Measurements from ENCODE around the gene DOCK2.

Gene DOCK2

GRCh38 chr5:169938439-169938838 lies 301.4 kb downstream of the DOCK2 start:
- no peak overlapping the region for H3K27ac ChIP-seq (ENCODE audit: low read depth, low read length)
- no peak overlapping the region for H3K4me2 ChIP-seq (ENCODE audit: low read depth, low read length, poor library complexity, severe bottlenecking)
- TF ChIP-seq EZH2phosphoT487 (conservative IDR thresholded peaks at IDR 0.05; ENCODE audit: low read length) (no peak), CTCF (IDR thresholded peaks at IDR 0.05; ENCODE audit: insufficient read depth, low read length, poor library complexity, severe bottlenecking) (no peak)
- H3K4me3 ChIP-seq (ENCODE audit: insufficient read depth, low read length, poor library complexity, severe bottlenecking) = no peak overlapping the region
- H3K79me2 ChIP-seq (ENCODE audit: insufficient read depth, low read length) = no peaks in the 10 kb centered on the region
- H3K9me3 ChIP-seq (ENCODE audit: insufficient read depth, low read length) = no peaks in the 10 kb centered on the region
- no peaks in the 10 kb centered on the region for H3K9me2 ChIP-seq (replicated peaks; ENCODE audit: insufficient read depth, low read length)
- H3K9ac ChIP-seq (ENCODE audit: low read length) = no peak overlapping the region
- no peak overlapping the region for H2AFZ ChIP-seq (ENCODE audit: low read depth, low read length, severe bottlenecking)
- H3K27me3 ChIP-seq (ENCODE audit: low read length) = no peaks in the 10 kb centered on the region
- H3K36me3 ChIP-seq (ENCODE audit: low read length) = no peaks in the 10 kb centered on the region
- no peaks in the 10 kb centered on the region for H3F3A ChIP-seq (ENCODE audit: insufficient read depth)
- H4K20me1 ChIP-seq (ENCODE audit: low read depth, low read length) = no peaks in the 10 kb centered on the region

GRCh38 chr5:169939731-169940130 lies 302.7 kb downstream of the DOCK2 start:
- H2AFZ ChIP-seq (ENCODE audit: low read depth, low read length, severe bottlenecking) = no peak overlapping the region
- no peaks in the 10 kb centered on the region for H4K20me1 ChIP-seq (ENCODE audit: low read depth, low read length)
- H3K4me3 ChIP-seq (ENCODE audit: insufficient read depth, low read length, poor library complexity, severe bottlenecking) = no peak overlapping the region
- TF ChIP-seq EZH2phosphoT487 (conservative IDR thresholded peaks at IDR 0.05; ENCODE audit: low read length) (no peak), CTCF (IDR thresholded peaks at IDR 0.05; ENCODE audit: insufficient read depth, low read length, poor library complexity, severe bottlenecking) (no peak)
- no peak overlapping the region for H3K27ac ChIP-seq (ENCODE audit: low read depth, low read length)
- H3K79me2 ChIP-seq (ENCODE audit: insufficient read depth, low read length) = no peaks in the 10 kb centered on the region
- H3F3A ChIP-seq (ENCODE audit: insufficient read depth) = no peaks in the 10 kb centered on the region
- H3K36me3 ChIP-seq (ENCODE audit: low read length) = no peaks in the 10 kb centered on the region
- no peak overlapping the region for H3K4me2 ChIP-seq (ENCODE audit: low read depth, low read length, poor library complexity, severe bottlenecking)
- no peaks in the 10 kb centered on the region for H3K27me3 ChIP-seq (ENCODE audit: low read length)
- no peak overlapping the region for H3K9ac ChIP-seq (ENCODE audit: low read length)
- H3K9me3 ChIP-seq (ENCODE audit: insufficient read depth, low read length) = no peaks in the 10 kb centered on the region
- H3K9me2 ChIP-seq (replicated peaks; ENCODE audit: insufficient read depth, low read length) = no peaks in the 10 kb centered on the region

GRCh38 chr5:169941542-169941941 lies 304.5 kb downstream of the DOCK2 start:
- H3K9me2 ChIP-seq (replicated peaks; ENCODE audit: insufficient read depth, low read length) = no peaks in the 10 kb centered on the region
- no peak overlapping the region for H3K4me2 ChIP-seq (ENCODE audit: low read depth, low read length, poor library complexity, severe bottlenecking)
- no peak for TF ChIP-seq EZH2phosphoT487 (conservative IDR thresholded peaks at IDR 0.05; ENCODE audit: low read length)
- TF ChIP-seq CTCF (IDR thresholded peaks at IDR 0.05; ENCODE audit: insufficient read depth, low read length, poor library complexity, severe bottlenecking) = no peak
- no peak overlapping the region for H3K9ac ChIP-seq (ENCODE audit: low read length)
- no peak overlapping the region for H3K27ac ChIP-seq (ENCODE audit: low read depth, low read length)
- no peaks in the 10 kb centered on the region for H4K20me1 ChIP-seq (ENCODE audit: low read depth, low read length)
- H3F3A ChIP-seq (ENCODE audit: insufficient read depth) = no peaks in the 10 kb centered on the region
- H3K27me3 ChIP-seq (ENCODE audit: low read length) = no peaks in the 10 kb centered on the region
- no peaks in the 10 kb centered on the region for H3K36me3 ChIP-seq (ENCODE audit: low read length)
- no peak overlapping the region for H2AFZ ChIP-seq (ENCODE audit: low read depth, low read length, severe bottlenecking)
- no peaks in the 10 kb centered on the region for H3K79me2 ChIP-seq (ENCODE audit: insufficient read depth, low read length)
- H3K4me3 ChIP-seq (ENCODE audit: insufficient read depth, low read length, poor library complexity, severe bottlenecking) = no peak overlapping the region
- no peaks in the 10 kb centered on the region for H3K9me3 ChIP-seq (ENCODE audit: insufficient read depth, low read length)
